ENCODE results near the gene PTH1R.

The PTH1R gene

GRCh38 chr3:46922871-46923558 is 45.5 kb downstream of the PTH1R start:
- TF ChIP-seq POLR2A (IDR thresholded peaks at IDR 0.05; ENCODE audit: low read depth, low read length) (no peak), POLR2AphosphoS5 (IDR thresholded peaks at IDR 0.05; ENCODE audit: low read depth, low read length) (no peak), TAF1 (IDR thresholded peaks at IDR 0.05; ENCODE audit: borderline replicate concordance, low read depth, low read length) (no peak)
- no peak for FAIRE-seq
- DNase-seq (ENCODE audit: insufficient read length): no peak

GRCh38 chr3:46923559-46924350 is 46.2 kb downstream of the PTH1R start:
- TF ChIP-seq POLR2AphosphoS5 (IDR thresholded peaks at IDR 0.05; ENCODE audit: low read depth, low read length) (peak; percentile 11; the same call in 1 of the 2 replicates), POLR2A (IDR thresholded peaks at IDR 0.05; ENCODE audit: low read depth, low read length) (no peak), TAF1 (IDR thresholded peaks at IDR 0.05; ENCODE audit: borderline replicate concordance, low read depth, low read length) (no peak)
- FAIRE-seq: peak; percentile 83
- DNase-seq (ENCODE audit: insufficient read length): peak; percentile 69

GRCh38 chr3:46924921-46925584 is 47.5 kb downstream of the PTH1R start:
- no peak for DNase-seq (ENCODE audit: insufficient read length)
- no peak for FAIRE-seq
- TF ChIP-seq TAF1 (IDR thresholded peaks at IDR 0.05; ENCODE audit: borderline replicate concordance, low read depth, low read length) (no peak), POLR2AphosphoS5 (IDR thresholded peaks at IDR 0.05; ENCODE audit: low read depth, low read length) (no peak), POLR2A (IDR thresholded peaks at IDR 0.05; ENCODE audit: low read depth, low read length) (no peak)

GRCh38 chr3:46925585-46925934 is 48.0 kb downstream of the PTH1R start:
- TF ChIP-seq TAF1 (IDR thresholded peaks at IDR 0.05; ENCODE audit: borderline replicate concordance, low read depth, low read length) (no peak), POLR2A (IDR thresholded peaks at IDR 0.05; ENCODE audit: low read depth, low read length) (no peak), POLR2AphosphoS5 (IDR thresholded peaks at IDR 0.05; ENCODE audit: low read depth, low read length) (no peak)
- peak; percentile 54 for FAIRE-seq

GRCh38 chr3:46926039-46926438 is 48.5 kb downstream of the PTH1R start:
- TF ChIP-seq POLR2A (IDR thresholded peaks at IDR 0.05; ENCODE audit: low read depth, low read length) (no peak), TAF1 (IDR thresholded peaks at IDR 0.05; ENCODE audit: borderline replicate concordance, low read depth, low read length) (no peak), POLR2AphosphoS5 (IDR thresholded peaks at IDR 0.05; ENCODE audit: low read depth, low read length) (no peak)
- peak; percentile 61 for FAIRE-seq
- DNase-seq (ENCODE audit: insufficient read length): no peak

More at GRCh38 chr3:46925585-46925934, 48.0 kb downstream of the PTH1R start:
- no peak for DNase-seq (ENCODE audit: insufficient read length)

GRCh38 chr3:46926447-46926846 is 48.9 kb downstream of the PTH1R start:
- DNase-seq (ENCODE audit: insufficient read length) (no peak), FAIRE-seq (no peak)
- TF ChIP-seq POLR2AphosphoS5 (IDR thresholded peaks at IDR 0.05; ENCODE audit: low read depth, low read length) (no peak), TAF1 (IDR thresholded peaks at IDR 0.05; ENCODE audit: borderline replicate concordance, low read depth, low read length) (no peak), POLR2A (IDR thresholded peaks at IDR 0.05; ENCODE audit: low read depth, low read length) (no peak; the same call in 1 of the 2 replicates)

- peak; percentile 81 for DNase-seq (ENCODE audit: insufficient read length)
- peak; percentile 99 for FAIRE-seq
- TF ChIP-seq POLR2AphosphoS5 (IDR thresholded peaks at IDR 0.05; ENCODE audit: low read depth, low read length) (peak; percentile 87), TAF1 (IDR thresholded peaks at IDR 0.05; ENCODE audit: borderline replicate concordance, low read depth, low read length) (peak; percentile 55; the same call in 1 of the 2 replicates), POLR2A (IDR thresholded peaks at IDR 0.05; ENCODE audit: low read depth, low read length) (peak; percentile 79)
These were observed 49.6 kb downstream of the PTH1R start for GRCh38 chr3:46926871-46927717.

- DNase-seq (ENCODE audit: insufficient read length): no peak
- no peak for FAIRE-seq
- TF ChIP-seq POLR2AphosphoS5 (IDR thresholded peaks at IDR 0.05; ENCODE audit: low read depth, low read length): no peak
- no peak for TF ChIP-seq POLR2A (IDR thresholded peaks at IDR 0.05; ENCODE audit: low read depth, low read length)
- no peak for TF ChIP-seq TAF1 (IDR thresholded peaks at IDR 0.05; ENCODE audit: borderline replicate concordance, low read depth, low read length)
These were observed 50.2 kb downstream of the PTH1R start for GRCh38 chr3:46927718-46928073.

GRCh38 chr3:46928282-46928681 is 50.8 kb downstream of the PTH1R start:
- TF ChIP-seq POLR2AphosphoS5 (IDR thresholded peaks at IDR 0.05; ENCODE audit: low read depth, low read length) (no peak), TAF1 (IDR thresholded peaks at IDR 0.05; ENCODE audit: borderline replicate concordance, low read depth, low read length) (no peak), POLR2A (IDR thresholded peaks at IDR 0.05; ENCODE audit: low read depth, low read length) (no peak)
- FAIRE-seq (peak; percentile 68), DNase-seq (ENCODE audit: insufficient read length) (no peak)

GRCh38 chr3:46929324-46929723 is 51.8 kb downstream of the PTH1R start:
- TF ChIP-seq POLR2AphosphoS5 (IDR thresholded peaks at IDR 0.05; ENCODE audit: low read depth, low read length): no peak
- no peak for TF ChIP-seq POLR2A (IDR thresholded peaks at IDR 0.05; ENCODE audit: low read depth, low read length)
- no peak for TF ChIP-seq TAF1 (IDR thresholded peaks at IDR 0.05; ENCODE audit: borderline replicate concordance, low read depth, low read length)
- DNase-seq (ENCODE audit: insufficient read length) (no peak), FAIRE-seq (no peak)

All from GM12892 (cell line).